Colon (tissue), 2 donors: ENCODE results near the gene ICAM2.

Source experiments
- FAIRE-seq: peaks from 2 replicates; lab custom pipeline; 2012; peaks lifted over from hg19 to GRCh38; lab: Jason Lieb, UNC
- donor health status: control.
- donor health status: control.

The ICAM2 gene

GRCh38 chr17:64020056-64020766 lies at the start of gene ICAM2:
ICAM2 (minus strand) TSS chr17:64020633; CDS start chr17:64006691, 13,942 bp downstream.
- no peak for FAIRE-seq

GRCh38 chr17:64070213-64070612 lies 49.8 kb upstream of the ICAM2 start:
- FAIRE-seq: no peak

- FAIRE-seq: no peak
These were observed 48.7 kb upstream of the ICAM2 start for GRCh38 chr17:64069143-64069542.

DNA sequence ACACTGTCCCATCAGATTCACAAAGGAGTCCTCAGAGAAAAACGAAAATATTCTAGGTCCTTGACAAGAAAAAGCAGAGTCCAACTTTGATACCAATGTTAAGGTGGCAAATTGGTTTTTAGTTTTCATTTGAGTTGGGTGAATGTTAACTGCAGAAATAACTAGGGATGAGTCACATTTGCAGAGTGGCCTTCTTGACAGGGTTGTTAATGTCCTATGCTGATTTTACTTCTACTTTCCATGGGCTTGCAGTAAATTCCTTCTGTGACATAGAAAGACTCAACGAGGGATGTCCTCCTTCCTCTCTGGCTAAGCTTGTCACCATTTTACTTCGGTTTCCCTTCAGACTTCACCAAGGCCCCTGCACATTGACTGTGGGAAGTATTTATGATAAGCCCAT lies 47.2 kb upstream of the ICAM2 start:
- no peak for FAIRE-seq

- no peak for FAIRE-seq
These were observed 46.3 kb upstream of the ICAM2 start for GRCh38 chr17:64066716-64067115.

- no peak for FAIRE-seq
These were observed 44.7 kb upstream of the ICAM2 start for GRCh38 chr17:64065161-64065560.

DNA sequence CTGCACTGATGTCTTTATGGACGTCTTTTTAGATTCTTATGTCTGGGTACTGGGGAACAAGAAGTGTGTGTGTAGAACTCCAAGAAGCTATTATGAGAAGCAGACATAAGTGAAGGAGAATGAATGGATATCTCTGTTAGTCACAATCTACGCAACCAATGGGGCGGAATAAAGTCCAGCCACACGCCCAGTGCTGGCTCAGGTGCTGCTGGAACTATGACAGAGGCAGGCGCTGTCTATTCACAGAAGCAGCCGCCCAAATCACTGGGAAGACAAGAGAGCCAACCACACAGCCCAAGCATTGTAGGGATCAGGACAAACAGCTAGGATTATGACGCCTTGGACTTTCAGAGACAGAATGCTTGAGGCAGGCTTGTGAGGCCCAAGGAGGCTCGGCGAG lies 43.9 kb upstream of the ICAM2 start:
- no peak for FAIRE-seq

DNA sequence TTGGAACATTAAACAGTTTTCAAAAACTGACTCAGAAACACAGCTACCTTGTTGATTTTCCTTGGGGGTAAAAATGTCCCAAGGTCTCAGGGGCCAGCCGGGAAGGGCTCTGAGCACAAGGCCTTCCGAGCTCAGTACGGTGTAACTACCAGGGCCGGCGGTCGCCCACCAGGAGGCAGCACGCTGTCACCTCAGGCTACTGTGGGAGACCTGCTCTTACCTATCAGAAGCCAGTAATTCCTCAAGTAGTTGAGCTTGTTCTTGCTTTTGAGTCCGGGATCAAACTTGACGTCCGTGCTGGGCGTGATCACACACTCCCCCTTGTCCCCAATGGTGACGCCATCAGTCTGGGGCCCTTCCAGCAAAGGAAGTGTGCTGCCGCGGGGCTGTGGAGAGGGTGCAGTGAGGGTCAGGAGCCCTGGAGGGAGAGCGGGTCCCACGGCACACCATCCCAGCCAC lies 43.4 kb upstream of the ICAM2 start:
- FAIRE-seq: no peak

- FAIRE-seq: no peak
These were observed 42.7 kb upstream of the ICAM2 start for GRCh38 chr17:64063088-64063487.

- no peak for FAIRE-seq
These were observed 40.9 kb upstream of the ICAM2 start for GRCh38 chr17:64061178-64061898.

GRCh38 chr17:64060331-64060730 lies 39.9 kb upstream of the ICAM2 start:
- FAIRE-seq: no peak

DNA sequence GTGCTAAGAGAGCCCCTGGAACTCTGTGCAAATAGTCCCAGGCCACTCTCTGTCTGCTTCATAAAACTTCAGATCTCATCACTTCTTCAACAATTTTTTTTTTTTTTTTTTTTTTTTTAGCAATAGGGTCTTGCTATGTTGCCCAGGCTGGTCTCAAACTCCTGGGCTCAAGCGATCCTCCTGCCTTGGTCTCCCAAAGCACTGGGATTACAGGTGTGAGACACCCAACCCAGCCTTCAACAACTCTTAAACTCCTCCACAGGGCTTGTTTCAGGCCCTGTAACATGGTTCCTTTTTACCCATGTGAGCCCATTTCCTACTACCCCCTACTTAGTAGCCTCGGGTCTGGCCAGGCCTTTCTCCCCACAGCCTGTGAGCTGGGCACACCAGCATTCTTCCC lies 39.3 kb upstream of the ICAM2 start:
- FAIRE-seq: no peak

DNA sequence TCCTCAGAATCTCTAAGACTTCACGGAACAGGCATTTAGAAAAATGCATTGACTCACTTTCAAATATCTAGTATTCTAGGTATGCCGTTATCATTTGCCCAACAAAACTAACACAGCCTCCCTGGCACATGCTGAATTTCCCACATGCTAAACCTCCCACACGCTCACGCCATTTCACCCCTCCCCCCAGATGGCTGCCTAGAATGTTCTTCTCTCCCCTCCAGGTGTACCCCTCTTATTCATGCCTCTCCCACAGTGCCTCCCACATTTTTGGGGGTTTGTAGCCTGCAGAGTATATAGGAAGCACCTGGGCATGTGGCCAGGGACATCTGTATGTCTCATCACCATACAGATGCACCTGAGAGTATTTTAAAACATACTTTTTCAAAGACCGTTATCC lies 38.2 kb upstream of the ICAM2 start:
- FAIRE-seq: no peak

GRCh38 chr17:64057701-64058263 lies 37.3 kb upstream of the ICAM2 start:
- no peak for FAIRE-seq

DNA sequence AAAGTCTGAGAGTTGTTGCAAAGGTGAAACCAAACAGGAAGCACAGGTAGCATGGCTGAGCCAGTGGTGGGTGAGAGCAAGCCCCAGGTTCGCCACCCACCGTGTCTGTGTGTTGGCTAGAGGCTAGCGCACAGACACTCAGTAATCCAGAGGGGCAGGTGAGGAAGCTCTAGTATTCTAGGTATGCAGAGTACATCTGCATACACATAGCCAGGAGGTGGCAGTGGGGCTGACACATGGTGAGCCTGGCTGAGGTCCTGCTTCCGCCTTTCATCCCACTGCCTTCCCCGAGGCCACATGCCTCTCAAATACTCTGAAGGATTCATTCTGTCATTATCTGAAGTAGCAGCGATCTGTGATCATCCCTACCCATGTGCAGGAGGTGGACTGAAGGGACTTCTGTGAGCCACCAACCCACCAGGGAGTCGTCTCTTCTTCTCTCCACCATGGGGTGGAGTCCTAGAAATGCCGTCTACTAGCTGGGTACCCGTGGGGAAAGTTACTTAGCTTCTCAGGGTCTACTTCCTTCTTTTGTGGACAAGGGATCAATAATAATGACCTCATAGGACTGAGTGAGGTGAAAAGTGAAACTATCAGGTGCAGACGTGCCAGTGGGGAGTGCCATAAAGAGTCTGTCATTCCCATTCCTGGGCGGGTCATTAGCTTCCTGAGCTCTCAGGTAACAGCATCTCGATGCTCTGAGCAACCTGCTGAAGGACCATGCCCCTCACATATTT lies 36.0 kb upstream of the ICAM2 start:
- FAIRE-seq: no peak

DNA sequence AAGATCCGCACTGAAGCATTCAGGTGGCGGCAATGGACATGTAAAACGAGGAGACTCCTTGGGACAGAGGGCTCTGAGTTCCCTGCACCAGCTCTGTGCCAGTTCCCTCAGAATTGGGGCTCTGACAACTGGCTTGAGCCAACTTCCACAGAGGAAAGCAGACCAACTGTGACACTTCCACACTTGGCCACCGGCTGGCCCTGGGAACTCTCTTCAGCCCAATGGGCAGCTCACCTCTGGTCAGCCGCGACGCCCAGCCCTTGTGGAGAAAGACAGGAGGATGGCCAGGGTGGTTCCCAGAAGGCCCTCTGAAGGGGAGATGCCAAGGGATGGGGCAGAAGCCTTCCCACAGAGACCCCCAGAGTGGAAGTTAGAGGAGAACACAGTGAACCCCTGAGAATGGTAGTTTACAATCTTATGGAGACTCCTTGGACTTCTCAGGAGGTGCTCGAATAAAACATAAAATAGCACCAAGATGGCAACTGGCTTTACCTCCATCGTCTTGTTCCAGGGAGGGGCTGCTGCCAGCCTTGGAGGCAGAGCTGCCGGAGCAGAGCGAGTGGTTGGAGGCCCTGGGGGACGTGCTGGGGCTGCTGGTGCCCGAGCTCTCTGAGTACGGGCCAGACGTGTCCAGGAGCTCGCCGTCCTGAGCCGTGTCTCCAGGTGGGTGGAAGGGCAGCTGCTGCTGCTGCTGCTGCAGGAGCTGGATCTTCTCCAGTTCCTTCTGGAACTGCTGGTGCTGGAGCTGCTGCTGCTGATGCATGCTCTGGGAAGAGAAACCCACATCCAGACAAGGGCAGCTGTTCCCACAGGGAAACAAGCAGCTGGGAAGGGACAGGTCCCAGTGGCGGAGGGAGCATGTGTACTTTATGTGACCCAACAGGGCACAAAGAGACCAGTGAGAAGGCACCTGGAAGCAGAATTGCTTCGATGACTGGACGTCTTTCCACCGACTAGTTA lies 35.0 kb upstream of the ICAM2 start:
- no peak for FAIRE-seq

DNA sequence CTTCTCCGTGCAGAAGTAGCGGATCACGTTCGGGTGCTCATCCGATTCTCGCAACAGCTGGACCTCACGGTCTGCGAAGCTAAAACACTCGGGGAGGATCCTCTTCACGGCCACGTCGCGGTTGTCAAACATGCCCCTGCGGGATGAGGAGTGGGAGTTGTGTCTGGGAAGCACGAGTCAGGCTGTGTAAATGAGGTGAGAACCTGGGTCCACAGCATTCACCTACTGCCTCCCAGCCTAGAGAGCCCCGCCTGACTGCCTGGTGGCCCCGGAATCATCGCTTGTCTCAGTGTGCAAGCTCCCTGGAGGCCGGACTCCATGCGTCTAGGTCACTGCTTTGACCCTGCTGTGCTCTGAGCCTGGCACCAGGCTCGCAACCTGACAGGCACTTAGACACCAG lies 33.9 kb upstream of the ICAM2 start:
- FAIRE-seq: no peak

DNA sequence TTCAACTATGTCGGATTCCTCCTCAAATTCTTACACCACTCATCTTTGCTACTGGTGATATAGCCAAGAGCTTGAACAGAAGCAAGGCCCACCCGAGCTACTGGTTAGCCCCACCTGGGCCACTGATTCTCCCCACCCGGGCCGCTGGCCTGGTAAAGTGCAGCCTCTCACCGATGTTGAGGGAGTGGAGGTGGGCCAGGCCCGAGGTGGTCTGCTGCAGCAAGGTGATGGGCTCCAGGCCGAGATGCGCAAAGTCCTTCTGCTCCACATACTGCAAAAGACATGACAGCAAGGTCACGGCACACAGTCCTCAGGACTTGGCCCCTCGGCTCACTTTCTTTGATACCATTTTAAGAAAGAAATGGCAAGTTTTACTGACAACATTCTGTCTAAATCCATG lies 32.7 kb upstream of the ICAM2 start:
- FAIRE-seq: no peak

DNA sequence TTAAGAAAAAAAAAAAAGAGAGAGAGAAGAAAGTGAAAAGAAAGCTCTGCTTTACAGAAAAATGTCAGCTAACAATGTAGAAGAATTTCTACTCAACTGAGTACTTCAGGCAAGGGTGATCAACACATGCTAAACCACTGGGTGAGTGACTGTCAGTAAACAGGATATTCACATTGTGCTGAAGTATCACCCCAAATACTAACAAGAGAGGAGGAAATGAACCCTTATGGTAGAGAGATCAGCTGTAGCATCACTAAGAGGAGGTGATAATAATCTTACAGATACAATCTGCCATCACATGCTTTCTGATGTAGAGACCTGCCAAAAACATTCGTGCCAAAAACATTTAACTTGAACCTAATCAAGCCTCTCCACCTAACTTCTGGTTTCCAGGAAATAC lies 30.7 kb upstream of the ICAM2 start:
- FAIRE-seq: no peak

GRCh38 chr17:64048805-64049204 lies 28.4 kb upstream of the ICAM2 start:
- FAIRE-seq: no peak

DNA sequence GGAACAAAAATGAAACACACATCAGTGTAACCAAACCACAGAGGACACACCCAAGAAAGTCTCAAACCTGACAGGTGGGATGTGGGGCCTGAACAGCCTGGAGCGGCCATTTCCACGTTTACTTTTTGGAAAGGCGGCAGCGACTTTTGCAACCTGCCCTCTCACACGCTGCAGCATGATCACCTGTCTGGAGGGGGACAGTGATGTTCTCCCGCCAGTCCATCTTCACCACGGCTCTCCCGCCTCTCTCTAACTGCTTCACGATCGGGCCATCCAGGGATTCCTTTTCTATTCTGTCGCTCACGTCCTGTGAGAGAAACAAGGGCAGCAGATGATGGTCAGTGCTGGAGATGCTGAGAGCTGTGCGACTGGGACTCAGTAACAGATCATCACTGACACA lies 24.7 kb upstream of the ICAM2 start:
- no peak for FAIRE-seq
